GM12873 (cell line): Measurements from ENCODE around the gene TRIM47.

ENCODE experiments used
- TF ChIP-seq, protein P1 (sequence below): IDR thresholded peaks from 2 replicates; pipeline ENCODE4 v1.5.1; 2012; ENCODE audit warnings: low read depth, mild to moderate bottlenecking, moderate library complexity, low read length, control low read depth; ENCODE audit not compliant: insufficient read depth; ENCODE audit errors: missing control alignments

TRIM47 gene

DNA sequence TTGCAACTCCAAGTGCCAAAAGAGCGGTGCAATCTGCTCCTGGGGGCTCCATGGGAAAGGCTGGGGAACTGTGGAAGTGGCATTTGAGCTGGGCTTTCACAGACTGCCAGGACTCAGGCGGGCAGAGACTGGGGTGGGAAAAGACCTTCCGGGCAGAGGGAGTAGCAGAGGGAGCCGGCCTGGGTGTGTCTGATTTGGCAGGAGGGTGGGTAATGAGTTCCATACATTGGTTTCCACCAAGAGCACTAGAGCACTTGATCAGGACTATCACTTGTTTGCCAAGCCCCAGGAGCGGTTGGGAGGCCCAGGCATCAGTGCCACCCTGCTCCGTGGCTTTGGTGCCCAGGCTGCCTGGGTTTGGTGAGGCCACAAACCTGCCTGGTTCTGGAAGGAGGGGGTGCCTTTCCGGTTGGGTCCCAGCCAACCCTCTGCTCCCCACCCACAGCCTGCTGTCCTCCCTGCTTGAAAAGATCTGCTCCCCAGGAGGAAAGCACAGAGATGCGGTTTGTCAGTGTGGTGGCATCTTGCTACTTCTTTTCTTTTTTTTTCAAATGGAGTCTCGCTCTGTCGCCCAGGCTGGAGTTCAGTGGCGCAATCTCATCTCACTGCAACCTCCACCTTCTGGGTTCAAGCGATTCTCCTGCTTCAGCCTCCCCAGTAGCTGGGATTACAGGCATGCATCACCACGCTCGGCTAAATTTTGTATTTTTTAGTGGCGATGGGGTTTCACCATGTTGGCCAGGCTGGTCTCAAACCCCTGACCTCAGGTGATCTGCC lies 3.5 kb upstream of the TRIM47 start:
- TF ChIP-seq, protein P1, sequence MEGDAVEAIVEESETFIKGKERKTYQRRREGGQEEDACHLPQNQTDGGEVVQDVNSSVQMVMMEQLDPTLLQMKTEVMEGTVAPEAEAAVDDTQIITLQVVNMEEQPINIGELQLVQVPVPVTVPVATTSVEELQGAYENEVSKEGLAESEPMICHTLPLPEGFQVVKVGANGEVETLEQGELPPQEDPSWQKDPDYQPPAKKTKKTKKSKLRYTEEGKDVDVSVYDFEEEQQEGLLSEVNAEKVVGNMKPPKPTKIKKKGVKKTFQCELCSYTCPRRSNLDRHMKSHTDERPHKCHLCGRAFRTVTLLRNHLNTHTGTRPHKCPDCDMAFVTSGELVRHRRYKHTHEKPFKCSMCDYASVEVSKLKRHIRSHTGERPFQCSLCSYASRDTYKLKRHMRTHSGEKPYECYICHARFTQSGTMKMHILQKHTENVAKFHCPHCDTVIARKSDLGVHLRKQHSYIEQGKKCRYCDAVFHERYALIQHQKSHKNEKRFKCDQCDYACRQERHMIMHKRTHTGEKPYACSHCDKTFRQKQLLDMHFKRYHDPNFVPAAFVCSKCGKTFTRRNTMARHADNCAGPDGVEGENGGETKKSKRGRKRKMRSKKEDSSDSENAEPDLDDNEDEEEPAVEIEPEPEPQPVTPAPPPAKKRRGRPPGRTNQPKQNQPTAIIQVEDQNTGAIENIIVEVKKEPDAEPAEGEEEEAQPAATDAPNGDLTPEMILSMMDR: no peak

- TF ChIP-seq, protein P1: no peak
Observed at GRCh38 chr17:75880266-75880665, 1.9 kb upstream of the TRIM47 start.

- TF ChIP-seq, protein P1: peak; percentile 61
Observed at GRCh38 chr17:75877752-75878173, 618 bp downstream of the TRIM47 start.

DNA sequence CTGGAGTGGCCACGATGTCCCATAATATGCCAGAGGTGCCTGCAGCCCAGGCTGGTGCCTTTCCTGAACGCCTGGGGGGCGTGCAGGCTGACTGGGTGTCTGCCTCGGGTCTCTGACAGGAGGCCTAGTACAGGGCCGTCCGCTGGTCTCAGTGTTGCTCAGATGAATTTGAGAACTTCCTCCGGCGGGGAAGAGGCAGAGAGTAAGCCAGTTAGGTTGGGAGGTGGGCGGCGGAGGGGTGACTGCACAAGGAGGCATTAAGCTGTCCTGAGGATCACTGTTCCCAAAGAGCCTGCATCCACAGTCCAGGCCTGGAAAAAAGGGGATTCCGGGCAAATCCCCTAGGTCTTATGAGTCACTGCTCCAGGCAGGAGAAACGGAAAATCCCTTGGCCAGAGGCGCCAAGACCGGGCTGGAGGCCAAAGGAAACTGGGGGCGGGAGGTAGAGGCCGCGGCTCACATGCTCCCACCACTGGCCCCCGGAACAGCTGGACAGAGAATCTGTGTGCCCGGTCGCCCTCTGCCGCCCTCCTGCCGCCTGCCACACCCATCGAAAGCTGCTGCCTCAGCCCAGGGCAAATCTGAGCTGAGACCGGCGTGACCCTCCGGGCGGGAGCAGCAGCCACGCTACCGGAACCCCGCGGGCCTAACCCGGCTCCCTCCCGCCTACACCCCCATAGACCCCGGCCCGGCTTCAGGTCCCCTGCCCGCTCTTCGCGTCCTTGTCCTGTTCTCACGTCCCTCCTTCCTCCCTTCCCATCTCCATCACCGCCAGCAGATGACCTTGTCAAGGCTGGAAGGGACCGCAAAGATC lies 1.2 kb downstream of the TRIM47 start:
- TF ChIP-seq, protein P1: no peak

DNA sequence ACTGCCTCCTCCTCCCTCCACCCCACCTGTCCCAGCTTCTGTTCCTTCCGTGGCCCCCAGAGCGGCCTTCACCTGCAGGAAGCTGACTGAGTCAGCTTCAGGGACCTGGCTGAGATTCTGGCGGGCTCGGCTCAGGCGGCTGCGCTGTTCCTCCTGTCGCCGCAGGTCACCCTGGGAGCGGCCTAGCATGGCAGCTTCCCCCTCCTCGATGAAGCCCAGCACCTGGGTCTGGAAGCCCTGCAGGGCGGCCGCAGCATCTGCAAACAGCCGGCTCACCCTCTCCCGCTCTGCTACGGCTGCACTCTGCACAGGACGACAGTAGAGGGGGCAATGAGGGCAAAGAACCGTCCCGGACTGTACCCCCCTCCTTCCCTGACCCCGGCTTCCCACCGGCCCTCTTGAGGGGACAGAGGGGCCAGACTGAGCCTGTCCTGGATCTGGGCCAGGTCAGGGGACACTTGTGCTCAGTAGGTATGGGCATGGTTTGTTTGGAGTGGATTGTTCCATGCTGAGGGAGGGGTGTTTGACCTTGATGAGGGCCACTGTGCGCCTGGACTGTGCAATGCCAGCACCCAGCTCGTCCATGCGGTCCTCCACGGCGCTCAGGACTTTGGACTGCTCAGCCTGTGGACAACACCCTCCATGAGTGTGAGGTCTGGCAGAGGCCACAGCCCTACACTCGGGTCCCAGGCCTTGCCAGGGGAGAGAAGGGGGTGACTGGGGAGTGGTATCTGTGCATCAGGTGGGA lies 2.0 kb downstream of the TRIM47 start:
- TF ChIP-seq, protein P1: peak; percentile 37

DNA sequence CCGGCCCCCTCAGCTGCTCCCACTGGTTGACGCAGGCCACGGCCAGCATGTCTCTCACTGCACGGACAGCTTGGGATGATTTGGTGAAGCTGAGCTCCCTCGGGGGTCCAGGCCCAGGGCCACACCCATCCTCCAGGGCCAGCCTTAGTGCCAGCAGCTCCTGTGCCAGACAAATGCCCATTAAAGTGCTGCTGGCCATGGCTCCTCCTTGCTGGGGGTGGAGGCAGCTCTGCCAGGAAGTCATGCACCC lies 2.5 kb downstream of the TRIM47 start:
- TF ChIP-seq, protein P1: no peak
